Activated CD8-positive, alpha-beta memory T cell treated with anti-CD3 and anti-CD28 coated beads, Interleukin-2, amount 50 U/mL, for 48 hours (primary cell): ENCODE data around the gene THAP3.
"Not testable (repeated sequence)": the region's sequence is repeated elsewhere in the genome, so short reads cannot be mapped to it uniquely, and the experiment has no call there.

Experiments used
- DNase-seq: peaks from one replicate; pipeline ENCODE4 v3.0.0-alpha.2; 2020

THAP3 gene

GRCh38 chr1:6635910-6636760 is 11.5 kb downstream of the THAP3 start:
- no peak for DNase-seq

GRCh38 chr1:6636778-6637177 is 12.1 kb downstream of the THAP3 start:
- DNase-seq: not testable (repeated sequence)

- no peak for DNase-seq
Observed at GRCh38 chr1:6637770-6638169, 13.1 kb downstream of the THAP3 start.

- no peak for DNase-seq
Observed at GRCh38 chr1:6638226-6638625, 13.6 kb downstream of the THAP3 start.

- not testable (repeated sequence) for DNase-seq
Observed at GRCh38 chr1:6640867-6641266, 16.2 kb downstream of the THAP3 start.

GRCh38 chr1:6645018-6645417 is 20.4 kb downstream of the THAP3 start:
- no peak for DNase-seq

- no peak for DNase-seq
Observed at GRCh38 chr1:6646499-6647148, 22.0 kb downstream of the THAP3 start.

- DNase-seq: no peak
Observed at GRCh38 chr1:6648556-6648955, 23.9 kb downstream of the THAP3 start.

- DNase-seq: no peak
Observed at GRCh38 chr1:6651909-6652308, 27.2 kb downstream of the THAP3 start.

GRCh38 chr1:6652986-6653385 is 28.3 kb downstream of the THAP3 start:
- no peak for DNase-seq

- DNase-seq: no peak
Observed at GRCh38 chr1:6653436-6654290, 29.0 kb downstream of the THAP3 start.

- DNase-seq: no peak
Observed at GRCh38 chr1:6657138-6657537, 32.5 kb downstream of the THAP3 start.

GRCh38 chr1:6658359-6659060 is 33.8 kb downstream of the THAP3 start:
- DNase-seq: no peak

GRCh38 chr1:6660415-6661049 is 35.9 kb downstream of the THAP3 start:
- no peak for DNase-seq

GRCh38 chr1:6662468-6662867 is 37.8 kb downstream of the THAP3 start:
- not testable (repeated sequence) for DNase-seq

- no peak for DNase-seq
Observed at GRCh38 chr1:6666696-6667095, 42.0 kb downstream of the THAP3 start.

GRCh38 chr1:6667139-6667538 is 42.5 kb downstream of the THAP3 start:
- no peak for DNase-seq

- DNase-seq: peak; percentile 20
Observed at GRCh38 chr1:6668503-6668902, 43.8 kb downstream of the THAP3 start.

GRCh38 chr1:6672558-6672957 is 47.9 kb downstream of the THAP3 start:
- peak; percentile 13 for DNase-seq

- peak; percentile 10 for DNase-seq
Observed at GRCh38 chr1:6673816-6674398, 49.2 kb downstream of the THAP3 start.

GRCh38 chr1:6674771-6675170 is 50.1 kb downstream of the THAP3 start:
- DNase-seq: no peak

GRCh38 chr1:6675941-6676340 is 51.3 kb downstream of the THAP3 start:
- peak; percentile 13 for DNase-seq
